ENCODE measurements around the gene TGFA.

TGFA gene

GRCh38 chr2:70528929-70529328 lies 24.7 kb downstream of the TGFA start:
- TF ChIP-seq TAF1 (IDR thresholded peaks at IDR 0.05; ENCODE audit: borderline replicate concordance, insufficient read depth, low read length) = no peak
- no peak for TF ChIP-seq FOXP2 (optimal IDR thresholded peaks at IDR 0.05; ENCODE audit: borderline replicate concordance, extremely low read depth, extremely low read length, insufficient read depth)
- no peak for TF ChIP-seq REST (IDR thresholded peaks at IDR 0.05; ENCODE audit: insufficient read depth in 1 of 2, low read depth in 2 of 2, low read length in 2 of 2)
- TF ChIP-seq SIN3A (IDR thresholded peaks at IDR 0.05; ENCODE audit: borderline replicate concordance, insufficient read depth, low read length) = no peak
- no peak for TF ChIP-seq POLR2AphosphoS5 (IDR thresholded peaks at IDR 0.05; ENCODE audit: low read depth, low read length)

GRCh38 chr2:70528276-70528675 lies 25.4 kb downstream of the TGFA start:
- TF ChIP-seq SIN3A (IDR thresholded peaks at IDR 0.05; ENCODE audit: borderline replicate concordance, insufficient read depth, low read length) (no peak), POLR2AphosphoS5 (IDR thresholded peaks at IDR 0.05; ENCODE audit: low read depth, low read length) (no peak), TAF1 (IDR thresholded peaks at IDR 0.05; ENCODE audit: borderline replicate concordance, insufficient read depth, low read length) (no peak), REST (IDR thresholded peaks at IDR 0.05; ENCODE audit: insufficient read depth in 1 of 2, low read depth in 2 of 2, low read length in 2 of 2) (no peak), FOXP2 (optimal IDR thresholded peaks at IDR 0.05; ENCODE audit: borderline replicate concordance, extremely low read depth, extremely low read length, insufficient read depth) (no peak)

DNA sequence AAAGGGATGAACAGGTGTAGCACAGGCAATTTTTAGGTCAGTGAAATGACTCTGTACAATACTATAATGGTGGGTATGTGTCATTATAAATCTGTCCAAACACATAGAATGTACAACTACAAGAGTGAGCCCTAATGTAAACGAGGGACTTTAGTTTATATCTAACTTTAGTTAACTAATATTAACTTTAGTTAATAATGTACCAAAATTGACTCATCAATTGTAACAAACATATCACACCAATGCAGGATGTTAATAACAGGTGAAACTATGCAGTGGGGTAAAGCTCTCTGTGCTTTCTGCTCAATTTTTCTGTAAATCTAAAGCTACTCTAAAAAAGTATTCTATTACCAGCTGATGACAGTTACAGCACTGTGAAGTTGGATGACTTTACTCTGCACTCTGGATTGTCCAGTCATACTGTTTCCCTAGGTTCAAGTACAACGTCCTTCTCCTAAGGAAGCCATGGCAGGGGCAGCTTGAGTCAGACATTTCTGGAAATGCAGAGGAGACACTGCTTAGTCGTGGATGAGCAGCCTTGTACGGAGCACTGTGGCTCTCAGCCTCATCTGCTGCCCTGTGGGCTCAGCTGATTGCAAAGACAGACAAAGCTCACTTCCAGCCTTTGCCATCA lies 26.1 kb downstream of the TGFA start:
- no peak for TF ChIP-seq SIN3A (IDR thresholded peaks at IDR 0.05; ENCODE audit: borderline replicate concordance, insufficient read depth, low read length)
- no peak for TF ChIP-seq TAF1 (IDR thresholded peaks at IDR 0.05; ENCODE audit: borderline replicate concordance, insufficient read depth, low read length)
- TF ChIP-seq REST (IDR thresholded peaks at IDR 0.05; ENCODE audit: insufficient read depth in 1 of 2, low read depth in 2 of 2, low read length in 2 of 2) = no peak
- no peak for TF ChIP-seq FOXP2 (optimal IDR thresholded peaks at IDR 0.05; ENCODE audit: borderline replicate concordance, extremely low read depth, extremely low read length, insufficient read depth)
- no peak for TF ChIP-seq POLR2AphosphoS5 (IDR thresholded peaks at IDR 0.05; ENCODE audit: low read depth, low read length)

DNA sequence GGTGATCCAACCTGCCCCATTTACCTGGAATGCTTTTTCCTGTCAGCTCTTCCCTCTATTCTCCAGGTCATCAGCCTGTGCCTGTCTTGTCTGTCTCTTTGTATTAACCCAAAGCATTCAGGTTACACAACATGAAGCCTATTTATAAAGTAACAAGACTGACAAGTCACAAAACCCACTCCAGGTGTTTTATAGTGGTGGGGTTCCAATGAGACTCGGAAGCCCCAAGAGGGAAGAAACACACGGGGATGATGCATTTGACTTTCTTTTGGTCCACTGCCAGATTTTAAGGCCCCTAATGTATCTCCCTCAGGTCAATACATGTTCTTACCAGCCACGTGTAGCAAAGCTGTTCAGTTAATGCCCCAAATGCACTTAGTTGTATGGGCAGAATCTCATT lies 27.5 kb downstream of the TGFA start:
- TF ChIP-seq REST (IDR thresholded peaks at IDR 0.05; ENCODE audit: insufficient read depth in 1 of 2, low read depth in 2 of 2, low read length in 2 of 2) = no peak
- no peak for TF ChIP-seq SIN3A (IDR thresholded peaks at IDR 0.05; ENCODE audit: borderline replicate concordance, insufficient read depth, low read length)
- TF ChIP-seq TAF1 (IDR thresholded peaks at IDR 0.05; ENCODE audit: borderline replicate concordance, insufficient read depth, low read length) = no peak
- TF ChIP-seq FOXP2 (optimal IDR thresholded peaks at IDR 0.05; ENCODE audit: borderline replicate concordance, extremely low read depth, extremely low read length, insufficient read depth) = no peak
- TF ChIP-seq POLR2AphosphoS5 (IDR thresholded peaks at IDR 0.05; ENCODE audit: low read depth, low read length) = no peak

Data from PFSK-1 (cell line).